ENCODE measurements around the gene SUV39H2.
A peak's percentile ranks its signal among the peaks of the same experiment; 100 is the strongest.

Gene SUV39H2, protein sequence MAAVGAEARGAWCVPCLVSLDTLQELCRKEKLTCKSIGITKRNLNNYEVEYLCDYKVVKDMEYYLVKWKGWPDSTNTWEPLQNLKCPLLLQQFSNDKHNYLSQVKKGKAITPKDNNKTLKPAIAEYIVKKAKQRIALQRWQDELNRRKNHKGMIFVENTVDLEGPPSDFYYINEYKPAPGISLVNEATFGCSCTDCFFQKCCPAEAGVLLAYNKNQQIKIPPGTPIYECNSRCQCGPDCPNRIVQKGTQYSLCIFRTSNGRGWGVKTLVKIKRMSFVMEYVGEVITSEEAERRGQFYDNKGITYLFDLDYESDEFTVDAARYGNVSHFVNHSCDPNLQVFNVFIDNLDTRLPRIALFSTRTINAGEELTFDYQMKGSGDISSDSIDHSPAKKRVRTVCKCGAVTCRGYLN

GRCh38 chr10:14878266-14879123, at the start of gene SUV39H2:
TSS of gene SUV39H2 (plus strand) at chr10:14878866. CDS start at chr10:14878889, 23 bp downstream.
- H3K9me3 ChIP-seq (ENCODE audit: control insufficient read depth, insufficient read depth, low read length): no peaks in the 10 kb centered on the region
- peak within 1 kb of the TSS; percentile 88 for H3K9ac ChIP-seq (ENCODE audit: low read depth, low read length)
- peak within 1 kb of the TSS; percentile 93 for H3K4me3 ChIP-seq (ENCODE audit: low read depth, low read length)
- H3K36me3 ChIP-seq (ENCODE audit: control insufficient read depth, insufficient read depth, low read length): no peaks in the 10 kb centered on the region
- no peaks in the 10 kb centered on the region for H3K27me3 ChIP-seq (ENCODE audit: control insufficient read depth, insufficient read depth, low read length)
- H3K4me1 ChIP-seq (ENCODE audit: control insufficient read depth, insufficient read depth, low read length): peaks cover 8% of the 10 kb centered on the region

DNA sequence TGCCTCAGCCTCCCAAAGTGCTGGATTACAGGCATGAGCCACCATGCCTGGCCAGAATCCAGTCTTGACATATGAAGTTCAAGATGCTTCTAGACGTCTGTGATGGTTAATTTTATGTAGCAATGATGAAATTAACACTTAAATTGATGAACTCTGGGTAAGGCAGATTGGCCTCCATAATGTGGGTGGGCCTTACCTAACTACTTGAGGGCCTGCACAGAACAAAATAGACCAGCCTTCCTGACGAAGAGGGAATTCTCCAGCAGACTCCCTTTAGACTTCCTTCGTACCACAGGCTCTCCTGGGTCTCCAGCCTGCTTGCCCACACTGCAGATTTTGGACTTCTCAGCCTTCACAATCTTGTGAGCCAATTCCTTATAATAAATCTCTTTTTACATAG, 45.6 kb upstream of the SUV39H2 start:
- no peaks in the 10 kb centered on the region for H3K9me3 ChIP-seq (ENCODE audit: control insufficient read depth, insufficient read depth, low read length)
- no peak overlapping the region for H3K4me3 ChIP-seq (ENCODE audit: low read depth, low read length)
- H3K27me3 ChIP-seq (ENCODE audit: control insufficient read depth, insufficient read depth, low read length): no peaks in the 10 kb centered on the region
- H3K36me3 ChIP-seq (ENCODE audit: control insufficient read depth, insufficient read depth, low read length): no peaks in the 10 kb centered on the region
- H3K4me1 ChIP-seq (ENCODE audit: control insufficient read depth, insufficient read depth, low read length): no peaks in the 10 kb centered on the region
- H3K9ac ChIP-seq (ENCODE audit: low read depth, low read length): no peak overlapping the region

GRCh38 chr10:14836208-14836607, 42.5 kb upstream of the SUV39H2 start:
- no peaks in the 10 kb centered on the region for H3K27me3 ChIP-seq (ENCODE audit: control insufficient read depth, insufficient read depth, low read length)
- H3K4me1 ChIP-seq (ENCODE audit: control insufficient read depth, insufficient read depth, low read length): peaks cover 2% of the 10 kb centered on the region

DNA sequence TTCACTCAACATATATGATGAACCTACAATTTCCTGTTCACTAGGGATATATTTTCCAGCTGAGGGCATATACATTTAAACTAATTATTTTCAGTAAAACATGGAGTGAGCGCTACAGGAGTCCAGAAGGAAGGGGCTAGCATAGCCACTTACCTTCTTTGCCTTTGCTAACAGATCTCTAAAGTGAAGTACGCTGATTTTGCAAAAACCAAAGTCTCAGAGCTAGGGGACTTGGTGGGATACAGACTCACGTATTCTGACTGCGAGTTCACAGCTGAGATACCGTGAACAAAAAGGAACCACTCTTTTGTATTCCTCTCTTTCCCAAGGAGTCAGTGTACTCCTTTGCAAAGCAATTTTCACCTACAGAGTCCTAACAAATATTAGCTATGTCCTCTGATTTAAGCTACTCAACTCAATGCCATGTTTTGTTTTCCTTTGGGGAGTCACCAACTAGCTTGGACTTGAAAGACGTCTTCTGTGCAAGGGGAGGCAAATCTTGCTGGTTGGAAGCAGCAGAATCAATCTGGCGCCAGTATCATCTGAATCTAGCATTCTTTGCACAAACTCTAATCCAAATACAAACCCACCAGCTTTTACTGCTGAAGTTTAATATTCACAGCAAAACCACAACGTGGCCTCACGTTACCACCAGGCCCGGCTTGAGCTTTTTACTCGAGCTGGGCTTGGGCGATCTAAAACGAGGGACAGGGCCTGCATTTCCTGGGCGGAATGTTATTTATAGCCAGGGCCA, 41.5 kb upstream of the SUV39H2 start:
- no peaks in the 10 kb centered on the region for H3K9me3 ChIP-seq (ENCODE audit: control insufficient read depth, insufficient read depth, low read length)
- H3K4me1 ChIP-seq (ENCODE audit: control insufficient read depth, insufficient read depth, low read length): peaks cover 2% of the 10 kb centered on the region
- H3K36me3 ChIP-seq (ENCODE audit: control insufficient read depth, insufficient read depth, low read length): peaks cover 9% of the 10 kb centered on the region
- H3K4me3 ChIP-seq (ENCODE audit: low read depth, low read length): peak overlapping the region; percentile 95
- H3K9ac ChIP-seq (ENCODE audit: low read depth, low read length): peak overlapping the region; percentile 57
- no peaks in the 10 kb centered on the region for H3K27me3 ChIP-seq (ENCODE audit: control insufficient read depth, insufficient read depth, low read length)

More at GRCh38 chr10:14836208-14836607, 42.5 kb upstream of the SUV39H2 start:
- H3K4me3 ChIP-seq (ENCODE audit: low read depth, low read length): no peak overlapping the region
- H3K36me3 ChIP-seq (ENCODE audit: control insufficient read depth, insufficient read depth, low read length): no peaks in the 10 kb centered on the region
- H3K9me3 ChIP-seq (ENCODE audit: control insufficient read depth, insufficient read depth, low read length): no peaks in the 10 kb centered on the region
- no peak overlapping the region for H3K9ac ChIP-seq (ENCODE audit: low read depth, low read length)

DNA sequence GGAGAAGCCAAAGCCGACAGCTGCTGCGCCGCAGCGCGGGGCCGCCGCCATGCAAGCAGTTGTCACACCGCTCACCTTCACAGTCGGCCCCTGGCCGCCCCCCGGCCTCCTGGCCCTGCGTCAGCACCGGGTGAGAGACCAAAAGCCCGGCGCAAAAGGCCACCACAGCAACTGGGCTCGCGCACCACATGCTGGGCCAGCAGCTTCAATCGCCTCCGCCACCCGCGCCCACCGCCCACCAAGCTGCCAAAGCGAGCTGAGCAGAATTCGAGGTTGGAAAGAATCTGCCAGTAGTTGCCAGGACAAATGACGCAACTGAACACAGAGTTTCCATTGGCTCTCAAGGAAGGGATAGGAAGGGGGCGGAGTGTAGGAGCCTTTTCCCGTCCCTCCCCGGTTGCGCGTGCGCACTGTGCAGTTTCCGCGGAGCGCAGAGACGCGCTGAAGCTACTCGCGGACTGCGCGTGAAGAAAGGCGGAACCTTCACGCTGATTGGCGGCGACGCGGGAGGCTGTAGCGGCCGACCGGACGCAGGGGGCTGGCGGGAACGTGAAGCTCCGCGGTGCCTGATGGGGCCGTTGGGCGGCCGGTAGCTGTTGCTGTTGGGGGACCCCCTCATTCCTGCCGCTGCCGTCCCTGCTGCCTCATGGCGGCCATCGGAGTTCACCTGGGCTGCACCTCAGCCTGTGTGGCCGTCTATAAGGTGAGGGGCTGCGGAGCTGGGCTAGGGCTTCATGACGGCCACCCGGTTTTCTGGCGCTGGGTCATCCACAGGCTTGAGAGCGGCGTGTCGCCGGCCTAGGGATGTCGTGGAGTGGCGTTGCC, 40.7 kb upstream of the SUV39H2 start, which contains the start of the genes CDNF, HSPA14 and MSANTD7:
Gene CDNF (minus strand): TSS at position 281 of the 825 bp plus-strand sequence. CDS start 91 bp downstream, at position 190.
Gene HSPA14 (plus strand): TSS at position 550 of the 825 bp plus-strand sequence. CDS start 97 bp downstream, at position 647.
Gene MSANTD7 (plus strand): TSS at position 550 of the 825 bp plus-strand sequence. CDS start 3,979 bp downstream, outside the sequence.
- no peaks in the 10 kb centered on the region for H3K9me3 ChIP-seq (ENCODE audit: control insufficient read depth, insufficient read depth, low read length)
- peak within 1 kb of the TSS; percentile 95 for H3K4me3 ChIP-seq (ENCODE audit: low read depth, low read length)
- H3K27me3 ChIP-seq (ENCODE audit: control insufficient read depth, insufficient read depth, low read length): no peaks in the 10 kb centered on the region
- peaks cover 2% of the 10 kb centered on the region for H3K4me1 ChIP-seq (ENCODE audit: control insufficient read depth, insufficient read depth, low read length)
- H3K9ac ChIP-seq (ENCODE audit: low read depth, low read length): peak within 1 kb of the TSS; percentile 96
- peaks cover 17% of the 10 kb centered on the region for H3K36me3 ChIP-seq (ENCODE audit: control insufficient read depth, insufficient read depth, low read length)

DNA sequence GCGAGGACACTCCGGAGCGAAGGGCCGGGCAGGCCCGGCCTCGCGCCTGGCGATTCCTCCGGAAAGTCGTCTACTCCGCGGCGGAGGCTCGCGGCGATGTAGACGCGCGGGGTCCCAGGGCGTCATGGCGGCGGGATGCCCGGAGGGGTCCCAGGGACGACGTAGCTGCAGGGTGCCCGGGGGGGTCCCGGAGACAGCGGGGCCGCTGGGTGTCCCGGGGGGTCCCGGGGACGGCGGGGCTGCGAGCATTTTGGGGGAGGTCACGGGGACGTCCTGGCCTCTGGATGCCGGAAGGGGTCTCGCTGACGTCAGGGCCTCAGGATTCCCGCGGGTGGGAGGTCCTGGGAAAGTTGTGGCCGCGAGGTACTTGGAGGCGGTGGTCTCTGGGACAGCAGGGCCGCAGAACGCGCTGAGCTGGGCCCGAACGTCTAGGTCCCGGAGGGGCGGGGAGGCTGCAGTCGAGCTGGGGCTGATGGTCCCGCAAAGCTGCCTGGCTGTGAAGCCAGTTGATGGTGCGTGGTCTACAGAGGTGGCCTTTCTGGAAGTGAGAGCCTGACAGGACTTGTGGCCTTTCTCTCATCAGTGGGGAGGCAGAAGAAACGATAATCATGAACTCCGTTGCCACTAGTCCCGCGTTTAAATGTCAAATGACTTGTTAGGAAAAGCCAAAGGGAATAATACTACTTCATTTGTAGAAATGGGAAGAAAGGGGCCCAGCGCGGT, 39.9 kb upstream of the SUV39H2 start:
- Histone ChIP-seq H3K4me3 (ENCODE audit: low read depth, low read length) (peak overlapping the region; percentile 95), H3K36me3 (ENCODE audit: control insufficient read depth, insufficient read depth, low read length) (peaks cover 25% of the 10 kb centered on the region), H3K9me3 (ENCODE audit: control insufficient read depth, insufficient read depth, low read length) (no peaks in the 10 kb centered on the region), H3K27me3 (ENCODE audit: control insufficient read depth, insufficient read depth, low read length) (no peaks in the 10 kb centered on the region), H3K4me1 (ENCODE audit: control insufficient read depth, insufficient read depth, low read length) (peaks cover 2% of the 10 kb centered on the region), H3K9ac (ENCODE audit: low read depth, low read length) (peak overlapping the region; percentile 96)

DNA sequence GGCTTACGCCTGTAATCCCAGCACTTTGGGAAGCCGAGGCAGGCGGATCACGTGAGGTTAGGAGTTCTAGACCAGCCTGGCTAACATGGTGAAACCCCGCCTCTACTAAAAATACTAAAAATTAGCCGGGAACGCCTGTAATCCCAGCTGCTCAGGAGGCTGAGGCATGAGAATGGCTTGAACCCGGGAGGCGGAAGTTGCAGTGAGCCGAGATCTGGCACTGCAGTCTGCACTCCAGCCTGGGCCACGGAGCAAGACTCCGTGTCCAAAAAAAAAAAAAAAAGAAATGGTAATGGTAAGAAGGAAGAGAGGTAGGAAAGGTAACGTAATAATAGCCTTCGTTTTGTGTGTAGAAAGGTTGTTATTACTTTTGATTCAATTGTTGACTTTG, 39.4 kb upstream of the SUV39H2 start:
- Histone ChIP-seq H3K9me3 (ENCODE audit: control insufficient read depth, insufficient read depth, low read length) (no peaks in the 10 kb centered on the region), H3K9ac (ENCODE audit: low read depth, low read length) (peak overlapping the region; percentile 96), H3K27me3 (ENCODE audit: control insufficient read depth, insufficient read depth, low read length) (no peaks in the 10 kb centered on the region), H3K4me3 (ENCODE audit: low read depth, low read length) (peak overlapping the region; percentile 95), H3K4me1 (ENCODE audit: control insufficient read depth, insufficient read depth, low read length) (peaks cover 2% of the 10 kb centered on the region), H3K36me3 (ENCODE audit: control insufficient read depth, insufficient read depth, low read length) (peaks cover 25% of the 10 kb centered on the region)

DNA sequence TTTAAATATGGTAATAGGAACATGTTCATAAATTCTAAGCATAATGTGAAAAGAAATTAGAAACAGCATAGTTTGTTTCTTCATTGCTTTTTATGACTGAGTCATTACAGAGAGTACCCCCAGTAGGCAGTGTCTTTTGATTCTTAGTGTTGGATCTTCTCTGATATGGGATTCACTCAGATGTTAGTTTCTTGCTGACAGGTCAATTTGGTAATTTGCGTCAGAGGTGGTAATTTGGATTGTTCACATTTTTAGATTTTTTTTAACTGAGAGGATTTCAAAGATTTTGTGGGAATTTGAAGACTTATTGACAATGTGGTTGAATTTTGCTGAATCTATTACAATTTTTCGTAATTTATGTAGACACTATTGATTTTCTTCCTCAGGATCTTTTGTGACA, 38.5 kb upstream of the SUV39H2 start:
- H3K4me1 ChIP-seq (ENCODE audit: control insufficient read depth, insufficient read depth, low read length): peaks cover 2% of the 10 kb centered on the region
- H3K36me3 ChIP-seq (ENCODE audit: control insufficient read depth, insufficient read depth, low read length): peaks cover 25% of the 10 kb centered on the region
- H3K9ac ChIP-seq (ENCODE audit: low read depth, low read length): no peak overlapping the region
- no peaks in the 10 kb centered on the region for H3K9me3 ChIP-seq (ENCODE audit: control insufficient read depth, insufficient read depth, low read length)
- H3K4me3 ChIP-seq (ENCODE audit: low read depth, low read length): no peak overlapping the region
- no peaks in the 10 kb centered on the region for H3K27me3 ChIP-seq (ENCODE audit: control insufficient read depth, insufficient read depth, low read length)

DNA sequence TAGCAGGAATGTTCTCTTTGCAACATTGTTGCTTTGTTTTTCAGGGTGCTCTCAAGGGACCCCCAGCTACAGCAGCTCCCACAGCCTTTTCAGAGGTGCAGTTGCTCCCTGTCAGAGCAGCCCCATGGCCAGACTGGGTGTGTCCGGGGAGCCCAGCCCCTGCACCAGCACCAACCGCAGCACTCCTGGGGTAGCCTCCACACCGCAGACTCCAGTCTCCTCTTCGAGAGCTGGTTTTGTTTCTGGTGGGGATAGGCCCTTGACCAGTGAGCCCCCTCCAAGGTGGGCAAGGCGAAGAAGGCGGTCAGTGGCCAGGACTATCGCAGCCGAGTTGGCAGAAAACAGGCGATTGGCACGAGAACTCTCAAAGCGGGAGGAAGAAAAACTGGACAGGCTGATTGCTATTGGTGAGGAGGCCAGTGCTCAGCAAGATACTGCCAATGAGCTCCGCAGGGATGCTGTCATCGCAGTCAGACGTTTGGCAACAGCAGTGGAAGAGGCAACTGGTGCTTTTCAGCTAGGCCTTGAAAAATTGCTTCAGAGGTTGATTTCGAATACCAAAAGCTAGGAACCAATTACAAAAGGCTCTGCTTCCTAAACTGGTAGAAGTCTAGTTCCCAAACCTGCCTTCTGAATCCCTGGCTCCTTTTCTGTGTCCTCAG, 35.2 kb upstream of the SUV39H2 start:
- H3K27me3 ChIP-seq (ENCODE audit: control insufficient read depth, insufficient read depth, low read length): no peaks in the 10 kb centered on the region
- peaks cover 2% of the 10 kb centered on the region for H3K4me1 ChIP-seq (ENCODE audit: control insufficient read depth, insufficient read depth, low read length)
- peaks cover 27% of the 10 kb centered on the region for H3K36me3 ChIP-seq (ENCODE audit: control insufficient read depth, insufficient read depth, low read length)
- H3K9ac ChIP-seq (ENCODE audit: low read depth, low read length): no peak overlapping the region
- H3K9me3 ChIP-seq (ENCODE audit: control insufficient read depth, insufficient read depth, low read length): no peaks in the 10 kb centered on the region
- H3K4me3 ChIP-seq (ENCODE audit: low read depth, low read length): no peak overlapping the region

DNA sequence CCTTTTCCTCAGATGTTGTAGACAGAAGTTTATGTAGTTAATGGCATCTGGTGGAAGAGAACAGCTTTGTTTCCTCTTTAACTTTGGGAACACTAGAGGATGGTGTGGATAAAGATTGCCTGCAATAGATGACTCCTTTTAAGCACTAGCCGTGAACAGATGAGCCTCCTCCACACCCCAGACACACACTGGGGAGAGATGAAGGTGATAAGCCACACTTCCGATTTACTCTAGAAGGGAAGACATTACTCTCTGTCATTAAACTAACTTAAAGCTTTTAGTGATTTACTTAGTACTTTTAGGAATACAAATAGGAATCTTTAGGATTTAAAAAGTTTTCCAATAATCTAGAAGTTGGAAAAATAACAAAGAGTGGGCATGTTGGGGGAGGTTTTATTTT, 33.7 kb upstream of the SUV39H2 start:
- Histone ChIP-seq H3K4me1 (ENCODE audit: control insufficient read depth, insufficient read depth, low read length) (no peaks in the 10 kb centered on the region), H3K36me3 (ENCODE audit: control insufficient read depth, insufficient read depth, low read length) (peaks cover 27% of the 10 kb centered on the region), H3K9ac (ENCODE audit: low read depth, low read length) (no peak overlapping the region), H3K27me3 (ENCODE audit: control insufficient read depth, insufficient read depth, low read length) (no peaks in the 10 kb centered on the region), H3K9me3 (ENCODE audit: control insufficient read depth, insufficient read depth, low read length) (no peaks in the 10 kb centered on the region), H3K4me3 (ENCODE audit: low read depth, low read length) (no peak overlapping the region)

Data from iPS-15b (cell line).